Activated CD8-positive, alpha-beta memory T cell treated with anti-CD3 and anti-CD28 coated beads for 4 hours (primary cell): ENCODE results near the gene PDLIM5.

Experiments
- DNase-seq, 2 donors: peaks; one replicate each; pipeline ENCODE4 v3.0.0-alpha.2; 2020; ENCODE audit warnings: low read depth in 2 of 2

PDLIM5 gene

GRCh38 chr4:94426783-94427182, 25.0 kb upstream of the PDLIM5 start:
- DNase-seq = no peak

GRCh38 chr4:94428884-94429283, 22.9 kb upstream of the PDLIM5 start:
- DNase-seq = no peak

GRCh38 chr4:94430406-94430805, 21.3 kb upstream of the PDLIM5 start:
- DNase-seq = no peak

- DNase-seq = no peak
These were observed 20.4 kb upstream of the PDLIM5 start for GRCh38 chr4:94431388-94431787.

GRCh38 chr4:94434505-94434904, 17.2 kb upstream of the PDLIM5 start:
- DNase-seq = no peak

GRCh38 chr4:94435874-94436273, 15.9 kb upstream of the PDLIM5 start:
- DNase-seq = no peak

- DNase-seq = no peak
These were observed 15.2 kb upstream of the PDLIM5 start for GRCh38 chr4:94436512-94436911.

GRCh38 chr4:94439606-94440005, 12.1 kb upstream of the PDLIM5 start:
- no peak for DNase-seq

GRCh38 chr4:94441838-94442237, 9.9 kb upstream of the PDLIM5 start:
- DNase-seq = no peak

GRCh38 chr4:94442251-94442650, 9.5 kb upstream of the PDLIM5 start:
- no peak for DNase-seq

GRCh38 chr4:94446386-94446785, 5.4 kb upstream of the PDLIM5 start:
- no peak for DNase-seq

- no peak for DNase-seq
These were observed 3.9 kb upstream of the PDLIM5 start for GRCh38 chr4:94447754-94448411.

- no peak for DNase-seq
These were observed 2.8 kb upstream of the PDLIM5 start for GRCh38 chr4:94448815-94449375.

- no peak for DNase-seq
These were observed 569 bp upstream of the PDLIM5 start for GRCh38 chr4:94451051-94451694.

GRCh38 chr4:94452476-94453371, 982 bp downstream of the PDLIM5 start:
- DNase-seq = no peak

GRCh38 chr4:94453391-94453963, 1.7 kb downstream of the PDLIM5 start:
- DNase-seq = no peak

GRCh38 chr4:94454405-94454804, 2.7 kb downstream of the PDLIM5 start:
- DNase-seq = no peak

GRCh38 chr4:94455081-94455480, 3.3 kb downstream of the PDLIM5 start:
- no peak for DNase-seq

- no peak for DNase-seq
These were observed 6.0 kb downstream of the PDLIM5 start for GRCh38 chr4:94457692-94458106.

- no peak for DNase-seq
These were observed 6.9 kb downstream of the PDLIM5 start for GRCh38 chr4:94458682-94459081.

- no peak for DNase-seq
These were observed 7.9 kb downstream of the PDLIM5 start for GRCh38 chr4:94459462-94460161.
